MM.1S (cell line): Measurements from ENCODE around the gene KPNA1.

Experiments
- DNase-seq: peaks from one replicate; pipeline ENCODE4 v3.0.0-alpha.2; 2015
- H2AFZ ChIP-seq: fragments of 300-600 bp; sonication (generic); 2 replicates; pipeline ENCODE4 v1.6.0; 2016; ENCODE audit warnings: antibody characterized with exemption, low read length
- H3F3A ChIP-seq: fragments of 300-600 bp; sonication (generic); 2 replicates; pipeline ENCODE4 v1.6.1; 2016; ENCODE audit warnings: mild to moderate bottlenecking, antibody characterized with exemption, low read length, moderate library complexity, mixed read lengths; ENCODE audit not compliant: insufficient read depth
- H3K27ac ChIP-seq: fragments of 300-600 bp; sonication (generic); 2 replicates; pipeline ENCODE4 v1.5.1; 2016; ENCODE audit warnings: mild to moderate bottlenecking, low read length
- H3K27me3 ChIP-seq: fragments of 300-600 bp; sonication (generic); replicated peaks from 2 replicates; pipeline ENCODE4 v1.6.0; 2016; ENCODE audit warnings: low read length; ENCODE audit not compliant: insufficient read depth
- H3K36me3 ChIP-seq: fragments of 300-600 bp; sonication (generic); replicated peaks from 2 replicates; pipeline ENCODE4 v1.6.1; 2016; ENCODE audit warnings: mild to moderate bottlenecking, low read length, mixed read lengths; ENCODE audit not compliant: insufficient read depth
- H3K4me1 ChIP-seq: fragments of 300-600 bp; sonication (generic); 2 replicates; pipeline ENCODE4 v1.6.1; 2016; ENCODE audit warnings: low read length, mixed read lengths
- H3K4me2 ChIP-seq: fragments of 300-600 bp; sonication (generic); 2 replicates; pipeline ENCODE4 v1.6.0; 2016; ENCODE audit warnings: low read depth, low read length
- H3K4me3 ChIP-seq: fragments of 300-600 bp; sonication (generic); 2 replicates; pipeline ENCODE4 v1.5.1; 2016; ENCODE audit warnings: low read length, mixed read lengths
- H3K79me2 ChIP-seq: fragments of 300-600 bp; sonication (generic); 2 replicates; pipeline ENCODE4 v1.6.1; 2016; ENCODE audit warnings: mixed run types, low read length, mixed read lengths
- H3K9ac ChIP-seq: fragments of 300-600 bp; sonication (generic); 2 replicates; pipeline ENCODE4 v1.6.1; 2016; ENCODE audit warnings: low read length, mixed read lengths
- H3K9me2 ChIP-seq: fragments of 300-600 bp; sonication (generic); replicated peaks from 2 replicates; pipeline ENCODE4 v1.6.1; 2016; ENCODE audit warnings: mild to moderate bottlenecking, low read length, mixed read lengths; ENCODE audit not compliant: insufficient read depth
- H3K9me3 ChIP-seq: fragments of 300-600 bp; sonication (generic); replicated peaks from 2 replicates; pipeline ENCODE4 v1.6.1; 2016; ENCODE audit warnings: mild to moderate bottlenecking, low read length, mixed read lengths; ENCODE audit not compliant: insufficient read depth
- H4K20me1 ChIP-seq: fragments of 300-600 bp; sonication (generic); 2 replicates; pipeline ENCODE4 v1.6.1; 2016; ENCODE audit warnings: mild to moderate bottlenecking, low read length, moderate library complexity, mixed read lengths; ENCODE audit not compliant: insufficient read depth
- EZH2 ChIP-seq: fragments of 300-600 bp; sonication (generic); optimal IDR thresholded peaks from 2 replicates; pipeline ENCODE3; 2017; ENCODE audit warnings: low read depth, mild to moderate bottlenecking, antibody characterized with exemption, low read length, mixed read lengths
- EZH2phosphoT487 ChIP-seq: fragments of 300-600 bp; sonication (generic); IDR thresholded peaks from 2 replicates; pipeline ENCODE4 v1.6.1; 2018; ENCODE audit warnings: antibody characterized with exemption, low read length
- TF ChIP-seq, protein P1 (sequence below): fragments of 300-600 bp; sonication (generic); IDR thresholded peaks from 2 replicates; pipeline ENCODE4 v1.5.1; 2016; ENCODE audit warnings: antibody characterized with exemption, low read length, mixed read lengths

Gene KPNA1

DNA sequence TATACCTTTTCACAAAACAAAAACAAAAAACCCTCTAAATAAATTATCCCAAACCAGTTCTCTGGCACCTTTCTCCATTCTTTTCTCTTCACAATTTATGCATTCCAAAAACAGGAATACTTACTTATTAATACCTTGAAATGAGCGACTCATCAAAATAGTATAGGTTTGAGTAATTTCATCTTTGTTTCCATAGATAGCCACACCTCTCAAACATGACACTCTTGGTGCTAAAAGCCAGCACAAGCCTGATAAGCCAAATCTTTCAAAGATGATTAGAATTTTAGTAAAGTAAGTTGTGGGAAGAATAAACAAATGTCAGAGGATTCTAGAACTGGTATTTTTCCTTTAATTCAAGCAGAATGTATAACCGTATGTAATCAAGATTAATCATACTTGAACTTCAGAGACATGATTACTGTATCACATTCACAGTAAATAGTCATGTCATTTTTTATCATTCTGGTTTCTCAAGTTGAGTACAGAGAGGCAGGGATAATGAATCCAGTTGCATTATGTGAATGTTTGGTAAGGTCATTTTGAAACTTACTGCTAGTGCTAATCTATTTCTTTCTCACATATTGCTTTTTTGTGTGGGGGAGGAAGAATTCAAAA is 86.8 kb downstream of the KPNA1 start:
- Histone ChIP-seq H3K9me3 (no peaks in the 10 kb centered on the region), H2AFZ (no peak overlapping the region), H4K20me1 (no peaks in the 10 kb centered on the region), H3K9ac (no peak overlapping the region), H3F3A (no peaks in the 10 kb centered on the region), H3K36me3 (peaks cover 3% of the 10 kb centered on the region), H3K27ac (no peak overlapping the region), H3K4me1 (no peaks in the 10 kb centered on the region), H3K4me2 (no peak overlapping the region), H3K79me2 (no peaks in the 10 kb centered on the region), H3K4me3 (no peak overlapping the region), H3K9me2 (no peaks in the 10 kb centered on the region), H3K27me3 (no peaks in the 10 kb centered on the region)
- TF ChIP-seq EZH2 (no peak), EZH2phosphoT487 (no peak)
- TF ChIP-seq, protein P1, sequence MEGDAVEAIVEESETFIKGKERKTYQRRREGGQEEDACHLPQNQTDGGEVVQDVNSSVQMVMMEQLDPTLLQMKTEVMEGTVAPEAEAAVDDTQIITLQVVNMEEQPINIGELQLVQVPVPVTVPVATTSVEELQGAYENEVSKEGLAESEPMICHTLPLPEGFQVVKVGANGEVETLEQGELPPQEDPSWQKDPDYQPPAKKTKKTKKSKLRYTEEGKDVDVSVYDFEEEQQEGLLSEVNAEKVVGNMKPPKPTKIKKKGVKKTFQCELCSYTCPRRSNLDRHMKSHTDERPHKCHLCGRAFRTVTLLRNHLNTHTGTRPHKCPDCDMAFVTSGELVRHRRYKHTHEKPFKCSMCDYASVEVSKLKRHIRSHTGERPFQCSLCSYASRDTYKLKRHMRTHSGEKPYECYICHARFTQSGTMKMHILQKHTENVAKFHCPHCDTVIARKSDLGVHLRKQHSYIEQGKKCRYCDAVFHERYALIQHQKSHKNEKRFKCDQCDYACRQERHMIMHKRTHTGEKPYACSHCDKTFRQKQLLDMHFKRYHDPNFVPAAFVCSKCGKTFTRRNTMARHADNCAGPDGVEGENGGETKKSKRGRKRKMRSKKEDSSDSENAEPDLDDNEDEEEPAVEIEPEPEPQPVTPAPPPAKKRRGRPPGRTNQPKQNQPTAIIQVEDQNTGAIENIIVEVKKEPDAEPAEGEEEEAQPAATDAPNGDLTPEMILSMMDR, result no peak
- no peak for DNase-seq

DNA sequence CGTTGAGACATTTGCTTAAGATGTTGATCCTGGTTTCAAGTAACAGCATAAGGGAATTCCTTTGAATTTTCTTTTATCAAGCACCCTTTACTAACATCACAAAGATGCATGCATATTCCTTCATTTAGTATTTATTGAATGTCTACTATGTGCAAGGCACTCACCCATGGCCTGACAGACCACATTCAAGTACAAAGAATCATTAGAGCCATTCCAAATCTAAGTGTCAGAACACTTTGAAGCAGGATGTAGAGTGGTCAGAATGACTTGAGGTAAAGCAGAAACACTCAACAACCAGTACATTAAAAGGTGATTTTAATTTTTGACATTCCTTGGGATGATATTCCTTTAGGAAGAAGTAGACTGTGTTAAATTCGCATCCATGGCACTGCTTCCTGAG is 92.9 kb downstream of the KPNA1 start:
- Histone ChIP-seq H2AFZ (no peak overlapping the region), H3K27ac (no peak overlapping the region), H3K79me2 (peaks cover 25% of the 10 kb centered on the region), H3F3A (peaks cover 3% of the 10 kb centered on the region; the same call in 1 of the 2 replicates), H3K36me3 (peaks cover 3% of the 10 kb centered on the region), H3K4me2 (no peak overlapping the region), H3K9ac (no peak overlapping the region), H4K20me1 (no peaks in the 10 kb centered on the region), H3K27me3 (no peaks in the 10 kb centered on the region), H3K9me3 (no peaks in the 10 kb centered on the region), H3K4me1 (no peaks in the 10 kb centered on the region), H3K9me2 (no peaks in the 10 kb centered on the region), H3K4me3 (no peak overlapping the region)
- TF ChIP-seq EZH2 (no peak), EZH2phosphoT487 (no peak)
- TF ChIP-seq, protein P1, result no peak
- DNase-seq, result no peak

DNA sequence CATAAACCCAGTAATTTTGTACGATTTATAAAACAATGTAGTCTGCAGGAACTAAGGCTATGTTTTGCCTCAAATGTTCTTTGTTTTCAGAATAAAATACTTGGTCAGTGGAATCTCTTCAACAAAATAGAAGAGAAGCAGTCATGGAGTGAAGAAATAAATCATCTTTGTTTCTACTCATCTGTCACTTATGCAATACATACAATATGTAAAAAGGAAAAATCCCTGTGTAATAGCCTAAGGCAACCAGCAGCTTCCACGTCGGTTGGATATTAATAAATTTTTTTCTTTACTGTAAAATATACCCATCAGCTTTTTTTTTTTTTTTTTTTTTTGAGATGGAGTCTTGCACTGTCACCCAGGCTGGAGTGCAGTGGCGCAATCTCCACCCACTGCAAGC is 93.6 kb downstream of the KPNA1 start:
- TF ChIP-seq EZH2 (no peak), EZH2phosphoT487 (no peak)
- TF ChIP-seq, protein P1, result no peak
- H3K27ac ChIP-seq, result no peak overlapping the region
- peaks cover 30% of the 10 kb centered on the region for H3K79me2 ChIP-seq
- no peak overlapping the region for H3K9ac ChIP-seq
- no peaks in the 10 kb centered on the region for H3K9me3 ChIP-seq
- H3K36me3 ChIP-seq, result peaks cover 1% of the 10 kb centered on the region
- no peaks in the 10 kb centered on the region for H3K27me3 ChIP-seq
- H3K4me2 ChIP-seq, result no peak overlapping the region
- no peaks in the 10 kb centered on the region for H3K4me1 ChIP-seq
- peaks cover 9% of the 10 kb centered on the region; the same call in 1 of the 2 replicates for H3F3A ChIP-seq
- H3K9me2 ChIP-seq, result no peaks in the 10 kb centered on the region
- no peak for DNase-seq
- no peak overlapping the region for H3K4me3 ChIP-seq
- H2AFZ ChIP-seq, result no peak overlapping the region
- no peaks in the 10 kb centered on the region for H4K20me1 ChIP-seq
